Measurements from ENCODE around the gene KRT3.
"Not testable (repeated sequence)": the region's sequence is repeated elsewhere in the genome, so short reads cannot be mapped to it uniquely, and the experiment has no call there.

Gene KRT3

GRCh38 chr12:52797529-52797894 is 1.6 kb upstream of the KRT3 start:
- no peak for DNase-seq (ENCODE audit: low read depth)
- TF ChIP-seq, protein P1, sequence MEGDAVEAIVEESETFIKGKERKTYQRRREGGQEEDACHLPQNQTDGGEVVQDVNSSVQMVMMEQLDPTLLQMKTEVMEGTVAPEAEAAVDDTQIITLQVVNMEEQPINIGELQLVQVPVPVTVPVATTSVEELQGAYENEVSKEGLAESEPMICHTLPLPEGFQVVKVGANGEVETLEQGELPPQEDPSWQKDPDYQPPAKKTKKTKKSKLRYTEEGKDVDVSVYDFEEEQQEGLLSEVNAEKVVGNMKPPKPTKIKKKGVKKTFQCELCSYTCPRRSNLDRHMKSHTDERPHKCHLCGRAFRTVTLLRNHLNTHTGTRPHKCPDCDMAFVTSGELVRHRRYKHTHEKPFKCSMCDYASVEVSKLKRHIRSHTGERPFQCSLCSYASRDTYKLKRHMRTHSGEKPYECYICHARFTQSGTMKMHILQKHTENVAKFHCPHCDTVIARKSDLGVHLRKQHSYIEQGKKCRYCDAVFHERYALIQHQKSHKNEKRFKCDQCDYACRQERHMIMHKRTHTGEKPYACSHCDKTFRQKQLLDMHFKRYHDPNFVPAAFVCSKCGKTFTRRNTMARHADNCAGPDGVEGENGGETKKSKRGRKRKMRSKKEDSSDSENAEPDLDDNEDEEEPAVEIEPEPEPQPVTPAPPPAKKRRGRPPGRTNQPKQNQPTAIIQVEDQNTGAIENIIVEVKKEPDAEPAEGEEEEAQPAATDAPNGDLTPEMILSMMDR (conservative IDR thresholded peaks at IDR 0.05; ENCODE audit: low read length) = no peak

DNA sequence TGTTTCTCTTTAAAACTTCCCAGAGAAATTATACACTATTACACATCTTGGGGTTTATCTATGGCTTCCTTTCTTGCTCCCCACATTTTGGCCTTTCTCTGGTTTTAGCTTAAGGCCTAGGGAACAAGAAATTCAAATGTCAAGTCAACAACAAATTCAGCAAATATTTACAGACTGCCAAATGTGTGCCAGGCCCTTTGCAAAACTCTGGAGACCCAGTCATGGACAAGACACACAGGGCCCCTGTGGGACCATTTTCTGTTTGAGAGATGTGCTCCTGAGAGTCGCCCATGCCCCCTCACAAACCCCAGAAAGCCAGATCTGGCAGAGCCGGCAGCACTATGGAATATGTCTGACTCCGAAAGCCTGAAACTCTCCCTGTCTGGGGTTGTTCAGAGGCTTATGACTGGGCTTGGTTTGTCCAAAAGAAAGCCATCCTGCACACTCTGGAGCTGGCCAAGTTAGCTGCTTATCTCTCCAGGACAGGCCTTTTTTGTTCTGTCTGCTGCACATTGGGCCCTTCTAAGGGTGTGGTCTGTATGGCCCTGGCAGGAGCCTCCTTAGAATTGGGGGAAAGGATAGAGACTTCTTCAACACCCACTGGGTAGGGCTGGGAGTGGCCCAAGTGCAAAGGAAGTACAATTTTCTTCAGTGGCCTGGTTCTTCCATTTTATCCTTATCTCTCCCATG is 1.1 kb upstream of the KRT3 start:
- no peak for DNase-seq (ENCODE audit: low read depth)
- H3K4me3 ChIP-seq (ENCODE audit: low read length) = no peak overlapping the region
- TF ChIP-seq, protein P1 (conservative IDR thresholded peaks at IDR 0.05; ENCODE audit: low read length) = no peak

More at GRCh38 chr12:52797529-52797894, 1.6 kb upstream of the KRT3 start:
- no peak overlapping the region for H3K4me3 ChIP-seq (ENCODE audit: low read length)

DNA sequence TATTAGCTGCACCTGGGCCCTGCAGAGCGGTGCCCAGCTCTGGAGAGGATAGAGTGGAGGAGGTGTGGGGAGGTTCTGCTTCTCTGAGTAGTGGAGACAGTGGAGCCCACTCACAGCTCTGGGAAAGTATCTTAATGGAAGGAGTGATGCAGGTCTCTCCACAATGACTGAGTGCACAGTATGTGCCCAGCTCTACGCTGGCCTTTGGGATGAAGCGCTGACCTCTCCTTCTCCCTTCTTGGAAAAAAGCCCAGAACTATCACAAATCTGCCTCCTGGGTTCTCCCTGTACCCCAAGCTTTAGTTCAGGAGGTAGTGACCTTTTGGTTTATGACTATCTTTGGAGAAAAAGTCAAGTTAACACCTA is 495 bp upstream of the KRT3 start:
- no peak overlapping the region for H3K4me3 ChIP-seq (ENCODE audit: low read length)
- no peak for DNase-seq (ENCODE audit: low read depth)
- TF ChIP-seq, protein P1 (conservative IDR thresholded peaks at IDR 0.05; ENCODE audit: low read length) = no peak

- H3K4me3 ChIP-seq (ENCODE audit: low read length); DNase-seq (ENCODE audit: low read depth): not testable (repeated sequence)
These were observed 614 bp downstream of the KRT3 start for GRCh38 chr12:52795332-52795674.

- TF ChIP-seq, protein P1 (conservative IDR thresholded peaks at IDR 0.05; ENCODE audit: low read length) = no peak
- DNase-seq (ENCODE audit: low read depth) = peak; percentile 64
- H3K4me3 ChIP-seq (ENCODE audit: low read length) = no peak overlapping the region
These were observed 1.2 kb downstream of the KRT3 start for GRCh38 chr12:52794479-52795331.

- no peak for DNase-seq (ENCODE audit: low read depth)
- H3K4me3 ChIP-seq (ENCODE audit: low read length) = no peak overlapping the region
These were observed 3.5 kb downstream of the KRT3 start for GRCh38 chr12:52792185-52793029.

More at GRCh38 chr12:52792185-52793029, 3.5 kb downstream of the KRT3 start:
- TF ChIP-seq, protein P1 (conservative IDR thresholded peaks at IDR 0.05; ENCODE audit: low read length) = no peak
